Uterus (tissue), 2 donors: ENCODE results near the gene GJB2.

ENCODE experiments used
- CTCF ChIP-seq, 4 experiments: fragments of 200-600 bp in 2 of 4; fragments of 450-650 bp in 2 of 4; sonication (generic) in 2 of 4; IDR thresholded peaks; one replicate each; pipeline ENCODE4 v1.5.1; 2016 to 2019; ENCODE audit warnings: antibody characterized with exemption in 4 of 4, mild to moderate bottlenecking in 2 of 4, moderate library complexity in 1 of 4
- POLR2A ChIP-seq, 2 donors: fragments of 450-650 bp; IDR thresholded peaks; one replicate each; pipeline ENCODE4 v1.6.1; 2016; ENCODE audit warnings: antibody characterized with exemption in 2 of 2, mild to moderate bottlenecking in 1 of 2, moderate library complexity in 1 of 2

- TF ChIP-seq CTCF (IDR thresholded peaks at IDR 0.05) (no peak), POLR2A (IDR thresholded peaks at IDR 0.05) (no peak)
Observed at GRCh38 chr13:20149762-20150161, 43.0 kb downstream of the GJB2 start.
